K562 (cell line): Measurements from ENCODE around the gene FUT8.

ENCODE experiments used
- ARID2 ChIP-seq: fragments of 450-650 bp; IDR thresholded peaks from 2 replicates; pipeline ENCODE4 v1.6.1; 2017; ENCODE audit warnings: antibody characterized with exemption, mild to moderate bottlenecking
- CBX5 ChIP-seq: IDR thresholded peaks from 2 replicates; pipeline ENCODE4 v1.6.1; 2014; ENCODE audit warnings: low read depth, borderline replicate concordance
- CTCF ChIP-seq, 3 experiments: IDR thresholded peaks in 2 of 3; conservative IDR thresholded peaks in 1 of 3; 2 replicates each; pipeline ENCODE4 v1.5.1; 2011 to 2012; ENCODE audit warnings: low read length in 3 of 3, mild to moderate bottlenecking in 3 of 3, control low read depth in 2 of 3, improper control_type of control experiment in 1 of 3, inconsistent platforms in 1 of 3, low read depth in 1 of 3, mixed read lengths in 1 of 3, moderate library complexity in 1 of 3; ENCODE audit not compliant: insufficient read depth in 2 of 3
- ELF2 ChIP-seq: fragments of 250-450 bp; sonication (Bioruptor Pico); IDR thresholded peaks from 2 replicates; pipeline ENCODE4 v1.5.0; 2021; ENCODE audit warnings: mild to moderate bottlenecking
- FOXK2 ChIP-seq, 2 experiments: fragments of 450-650 bp; IDR thresholded peaks in 1 of 2; conservative IDR thresholded peaks in 1 of 2; 2 replicates each; pipeline ENCODE4 v1.6.1; 2016; ENCODE audit warnings: low read depth in 2 of 2, mild to moderate bottlenecking in 1 of 2
- RBBP5 ChIP-seq: fragments of 200-600 bp; sonication (generic); IDR thresholded peaks from 2 replicates; pipeline ENCODE4 v1.6.1; 2012; ENCODE audit warnings: borderline replicate concordance, mild to moderate bottlenecking, low read length, control low read depth, inconsistent platforms; ENCODE audit not compliant: insufficient read depth, poor library complexity, severe bottlenecking
- TEAD4 ChIP-seq, 2 experiments: sonication (generic) in 1 of 2; formaldehyde crosslinking in 1 of 2; IDR thresholded peaks; 2 replicates each; pipeline versions ENCODE4 v1.6.1 to v1.8.0; 2012 to 2022; ENCODE audit warnings: borderline replicate concordance in 1 of 2, inconsistent platforms in 1 of 2, low read length in 1 of 2, mild to moderate bottlenecking in 1 of 2, missing genetic modification reagents in 1 of 2
- ZBTB26 ChIP-seq: fragments of 450-650 bp; formaldehyde crosslinking; IDR thresholded peaks from 2 replicates; pipeline ENCODE4 v1.4.0; 2022; ENCODE audit warnings: missing genetic modification characterization
- ZNF12 ChIP-seq: sonication (generic); formaldehyde crosslinking; IDR thresholded peaks from 2 replicates; pipeline ENCODE4 v1.4.0; 2020; ENCODE audit warnings: mild to moderate bottlenecking, missing genetic modification reagents

- TF ChIP-seq ARID2 (no peak), CBX5 (no peak), FOXK2 (conservative IDR thresholded peaks at IDR 0.05 in 1 of 2, IDR thresholded peaks at IDR 0.05 in 1 of 2; ENCODE audit: low read depth in 2 of 2) (no peak), ZBTB26 (no peak), CTCF (IDR thresholded peaks at IDR 0.05 in 2 of 3, conservative IDR thresholded peaks at IDR 0.05 in 1 of 3; ENCODE audit: insufficient read depth in 2 of 3, low read depth in 1 of 3, low read length in 3 of 3) (no peak), RBBP5 (no peak), TEAD4 (IDR thresholded peaks at IDR 0.05; ENCODE audit: low read length) (no peak), TEAD4 (CRISPR knock-in tag; IDR thresholded peaks at IDR 0.05; ENCODE audit: borderline replicate concordance) (no peak), ELF2 (no peak), ZNF12 (CRISPR knock-in tag) (no peak)
Measured at GRCh38 chr14:65632487-65632886, 220.0 kb downstream of the FUT8 start.
